ENCODE measurements around the gene PSKH1.

PSKH1 gene

DNA sequence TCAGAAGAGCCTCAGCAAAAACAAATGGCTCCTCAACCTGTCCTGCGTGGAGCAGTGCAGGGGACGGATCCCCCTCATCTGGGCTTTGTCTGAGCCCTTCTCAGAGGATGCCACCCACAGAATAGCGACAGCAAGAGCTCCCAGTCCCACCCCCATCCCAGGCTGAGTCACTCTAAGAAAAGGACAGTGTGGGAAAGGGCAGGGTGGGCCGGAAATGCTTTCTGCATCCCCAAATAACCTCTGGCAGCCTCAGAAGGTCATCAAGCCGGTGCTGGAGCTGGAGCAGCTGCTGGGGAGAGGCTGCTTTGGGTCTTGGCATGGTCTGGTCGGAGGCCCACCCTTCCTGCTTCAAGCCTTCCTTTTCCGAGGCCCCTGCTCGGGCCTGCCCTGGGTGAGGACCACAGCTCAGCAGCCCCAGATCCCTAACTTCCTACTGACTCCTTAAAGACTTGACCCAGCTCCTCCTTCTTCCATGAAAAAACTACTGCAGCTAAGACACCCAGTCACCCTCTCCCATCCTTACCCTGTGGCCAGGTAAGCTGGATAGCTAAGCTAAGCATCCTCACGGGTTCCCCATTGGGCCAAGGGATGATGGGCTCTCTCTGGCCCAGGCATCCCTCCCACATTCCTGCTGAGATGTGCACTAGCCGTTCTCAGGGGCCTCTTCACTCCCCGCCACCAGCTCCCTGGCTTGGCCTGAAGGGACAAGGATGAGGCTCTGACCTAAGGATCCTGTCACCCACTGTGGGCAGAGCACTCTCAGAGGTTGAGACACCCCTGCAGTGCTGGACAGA, 66.7 kb downstream of the PSKH1 start:
- H3K4me3 Mint-ChIP-seq: no peak overlapping the region
- no peak overlapping the region for H3K27ac Mint-ChIP-seq
- peaks cover 2% of the 10 kb centered on the region for H3K36me3 Mint-ChIP-seq
- H3K4me1 Mint-ChIP-seq (ENCODE audit: low read depth): peaks cover 2% of the 10 kb centered on the region
- no peaks in the 10 kb centered on the region for H3K27me3 Mint-ChIP-seq
- H3K9me3 Mint-ChIP-seq (ENCODE audit: low read depth): no peaks in the 10 kb centered on the region

GRCh38 chr16:67961551-67961957, 68.5 kb downstream of the PSKH1 start:
- H3K27me3 Mint-ChIP-seq: no peaks in the 10 kb centered on the region
- no peaks in the 10 kb centered on the region for H3K9me3 Mint-ChIP-seq (ENCODE audit: low read depth)
- peaks cover 2% of the 10 kb centered on the region for H3K36me3 Mint-ChIP-seq
- no peak overlapping the region for H3K27ac Mint-ChIP-seq
- H3K4me3 Mint-ChIP-seq: no peak overlapping the region
- peaks cover 6% of the 10 kb centered on the region for H3K4me1 Mint-ChIP-seq (ENCODE audit: low read depth)

DNA sequence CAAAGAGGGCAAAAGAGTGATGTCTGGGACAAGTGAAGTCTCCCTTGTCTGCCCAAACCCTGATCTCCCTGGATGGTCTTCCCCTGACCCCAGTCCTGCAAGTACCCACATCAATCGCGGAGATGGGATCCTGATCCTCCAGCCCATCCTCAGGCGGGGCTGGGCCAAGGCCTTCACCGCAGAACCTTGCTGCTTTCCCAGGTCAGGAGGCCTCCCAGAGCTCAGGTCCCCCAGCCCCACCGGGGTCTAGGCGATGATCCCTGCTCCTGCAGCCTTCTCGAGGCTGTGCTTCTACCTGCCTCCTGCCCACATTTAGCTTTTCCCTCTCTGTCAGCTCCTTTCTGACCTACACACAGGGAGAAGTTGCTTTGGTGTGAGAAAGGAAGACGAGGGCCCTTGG, 69.1 kb downstream of the PSKH1 start:
- peaks cover 2% of the 10 kb centered on the region for H3K36me3 Mint-ChIP-seq
- H3K27ac Mint-ChIP-seq: no peak overlapping the region
- H3K27me3 Mint-ChIP-seq: no peaks in the 10 kb centered on the region
- H3K9me3 Mint-ChIP-seq (ENCODE audit: low read depth): no peaks in the 10 kb centered on the region
- peaks cover 12% of the 10 kb centered on the region for H3K4me1 Mint-ChIP-seq (ENCODE audit: low read depth)
- H3K4me3 Mint-ChIP-seq: no peak overlapping the region

- peaks cover 19% of the 10 kb centered on the region for H3K4me1 Mint-ChIP-seq (ENCODE audit: low read depth)
- no peak overlapping the region for H3K4me3 Mint-ChIP-seq
- H3K9me3 Mint-ChIP-seq (ENCODE audit: low read depth): no peaks in the 10 kb centered on the region
- H3K27ac Mint-ChIP-seq: no peak overlapping the region
- no peaks in the 10 kb centered on the region for H3K27me3 Mint-ChIP-seq
- peaks cover 2% of the 10 kb centered on the region for H3K36me3 Mint-ChIP-seq
Measured at GRCh38 chr16:67963292-67963661, 70.2 kb downstream of the PSKH1 start.

DNA sequence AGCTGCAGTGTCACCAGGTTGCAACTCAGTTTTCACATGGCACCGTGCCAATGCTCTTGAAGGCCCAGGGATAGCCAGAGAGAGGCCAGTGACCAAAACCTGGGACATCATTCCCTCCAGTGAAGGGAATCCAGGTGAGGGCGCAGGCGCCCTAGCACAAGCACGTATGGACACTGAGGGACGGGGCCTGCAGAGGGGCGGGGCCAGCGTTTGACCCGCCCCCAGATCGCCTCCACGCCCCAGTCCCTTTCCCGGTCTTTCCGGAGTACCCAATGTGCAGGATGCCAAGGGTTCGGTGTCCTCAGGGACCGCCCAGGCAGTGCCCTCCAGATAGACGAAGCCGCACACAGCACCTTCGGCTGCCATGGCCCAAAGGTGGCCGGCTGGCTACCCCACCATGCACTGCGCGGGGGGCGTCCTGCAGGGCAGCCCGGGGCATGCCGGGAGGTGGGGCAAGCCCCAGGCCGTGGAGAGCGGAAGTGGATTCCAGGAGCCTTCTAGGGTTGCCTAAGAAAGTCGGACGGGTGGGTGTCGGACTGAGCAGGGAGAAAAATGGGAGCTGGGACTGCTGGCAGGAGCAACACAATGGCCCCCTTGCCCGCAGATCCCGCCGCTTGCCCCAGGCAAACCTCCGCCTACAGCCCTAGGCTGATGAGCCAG, 70.7 kb downstream of the PSKH1 start:
- Mint-ChIP-seq H3K27ac (no peak overlapping the region), H3K4me1 (ENCODE audit: low read depth) (peaks cover 19% of the 10 kb centered on the region), H3K4me3 (no peak overlapping the region), H3K36me3 (peaks cover 2% of the 10 kb centered on the region), H3K27me3 (no peaks in the 10 kb centered on the region), H3K9me3 (ENCODE audit: low read depth) (no peaks in the 10 kb centered on the region)

GRCh38 chr16:67964477-67965131, 71.5 kb downstream of the PSKH1 start:
- Mint-ChIP-seq H3K4me1 (ENCODE audit: low read depth) (peaks cover 21% of the 10 kb centered on the region), H3K36me3 (peaks cover 2% of the 10 kb centered on the region), H3K4me3 (no peak overlapping the region)

GRCh38 chr16:67965668-67966548, 72.9 kb downstream of the PSKH1 start:
- H3K27me3 Mint-ChIP-seq: no peaks in the 10 kb centered on the region
- H3K4me1 Mint-ChIP-seq (ENCODE audit: low read depth): peaks cover 24% of the 10 kb centered on the region
- no peak overlapping the region for H3K27ac Mint-ChIP-seq
- no peaks in the 10 kb centered on the region for H3K9me3 Mint-ChIP-seq (ENCODE audit: low read depth)
- H3K36me3 Mint-ChIP-seq: peaks cover 2% of the 10 kb centered on the region
- no peak overlapping the region for H3K4me3 Mint-ChIP-seq

More at GRCh38 chr16:67964477-67965131, 71.5 kb downstream of the PSKH1 start:
- no peaks in the 10 kb centered on the region for H3K27me3 Mint-ChIP-seq
- H3K27ac Mint-ChIP-seq: no peak overlapping the region
- H3K9me3 Mint-ChIP-seq (ENCODE audit: low read depth): no peaks in the 10 kb centered on the region

- H3K4me1 Mint-ChIP-seq (ENCODE audit: low read depth): peaks cover 24% of the 10 kb centered on the region
- peak overlapping the region; percentile 95 for H3K27ac Mint-ChIP-seq
- no peaks in the 10 kb centered on the region for H3K9me3 Mint-ChIP-seq (ENCODE audit: low read depth)
- peak overlapping the region; percentile 97 for H3K4me3 Mint-ChIP-seq
- H3K27me3 Mint-ChIP-seq: no peaks in the 10 kb centered on the region
- H3K36me3 Mint-ChIP-seq: peaks cover 2% of the 10 kb centered on the region
Measured at GRCh38 chr16:67966549-67967182, 73.6 kb downstream of the PSKH1 start.

DNA sequence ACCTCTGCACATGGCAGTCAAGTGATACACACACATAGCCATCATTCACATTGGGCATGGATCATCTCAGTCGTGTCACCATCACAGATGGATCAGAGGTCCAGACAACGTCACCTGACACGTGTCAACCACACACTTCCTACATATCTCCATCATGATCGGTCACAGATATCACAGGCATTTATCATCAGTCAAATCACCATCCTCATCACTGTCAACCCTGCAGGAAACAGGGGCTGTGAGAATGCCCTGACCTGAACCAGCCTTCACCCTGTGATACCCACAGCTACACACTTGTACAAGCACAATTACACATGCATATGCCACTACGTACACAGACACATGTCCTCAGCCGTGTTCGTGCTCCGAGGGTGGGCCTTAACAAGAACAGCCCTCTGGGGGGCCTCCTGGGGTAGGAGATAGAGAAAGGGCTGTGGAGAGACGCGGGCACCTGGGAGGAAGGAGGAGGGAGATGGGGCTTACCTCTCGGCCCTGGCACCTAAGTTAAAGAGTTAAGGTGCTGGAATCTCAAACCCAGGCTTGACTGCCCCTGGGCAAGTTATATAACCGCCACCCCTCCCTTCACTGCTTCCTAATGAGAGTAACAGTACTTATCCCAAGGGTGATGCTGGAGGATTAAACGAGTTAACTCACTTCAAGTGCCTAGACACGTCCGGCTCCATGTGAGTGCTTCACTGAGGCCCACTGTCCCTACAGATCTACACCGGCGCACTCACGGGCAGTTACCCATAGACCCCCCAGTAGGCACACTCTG, 74.3 kb downstream of the PSKH1 start:
- Mint-ChIP-seq H3K4me3 (peak overlapping the region; percentile 97), H3K27ac (peak overlapping the region; percentile 95), H3K9me3 (ENCODE audit: low read depth) (no peaks in the 10 kb centered on the region), H3K4me1 (ENCODE audit: low read depth) (peaks cover 24% of the 10 kb centered on the region), H3K36me3 (peaks cover 2% of the 10 kb centered on the region), H3K27me3 (no peaks in the 10 kb centered on the region)

DNA sequence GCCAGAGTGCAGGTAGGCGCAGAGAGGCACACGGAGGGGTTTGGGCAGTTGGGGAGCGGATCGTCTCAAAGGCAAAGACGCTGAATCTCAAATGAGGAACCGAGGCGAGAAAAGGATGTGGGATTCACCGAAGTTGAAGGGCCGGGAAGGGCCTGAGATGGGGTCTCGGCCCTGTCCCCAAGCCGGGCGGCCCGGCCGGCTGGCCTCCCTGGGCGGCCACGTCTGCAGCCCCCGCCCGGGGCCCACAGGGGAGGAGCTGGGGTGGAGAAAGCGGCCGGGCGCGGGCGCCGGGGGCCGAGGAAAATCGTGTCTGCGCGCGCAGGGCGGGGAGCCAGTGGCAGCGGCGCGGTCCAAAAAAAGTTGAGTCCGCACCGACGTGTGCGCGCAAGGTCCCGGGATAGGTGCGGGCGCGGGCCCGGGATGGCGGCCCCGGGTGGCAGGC, 74.9 kb downstream of the PSKH1 start:
- peak overlapping the region; percentile 97 for H3K4me3 Mint-ChIP-seq
- H3K36me3 Mint-ChIP-seq: peaks cover 2% of the 10 kb centered on the region
- H3K27me3 Mint-ChIP-seq: no peaks in the 10 kb centered on the region
- H3K27ac Mint-ChIP-seq: peak overlapping the region; percentile 95
- H3K4me1 Mint-ChIP-seq (ENCODE audit: low read depth): peaks cover 24% of the 10 kb centered on the region
- no peaks in the 10 kb centered on the region for H3K9me3 Mint-ChIP-seq (ENCODE audit: low read depth)

DNA sequence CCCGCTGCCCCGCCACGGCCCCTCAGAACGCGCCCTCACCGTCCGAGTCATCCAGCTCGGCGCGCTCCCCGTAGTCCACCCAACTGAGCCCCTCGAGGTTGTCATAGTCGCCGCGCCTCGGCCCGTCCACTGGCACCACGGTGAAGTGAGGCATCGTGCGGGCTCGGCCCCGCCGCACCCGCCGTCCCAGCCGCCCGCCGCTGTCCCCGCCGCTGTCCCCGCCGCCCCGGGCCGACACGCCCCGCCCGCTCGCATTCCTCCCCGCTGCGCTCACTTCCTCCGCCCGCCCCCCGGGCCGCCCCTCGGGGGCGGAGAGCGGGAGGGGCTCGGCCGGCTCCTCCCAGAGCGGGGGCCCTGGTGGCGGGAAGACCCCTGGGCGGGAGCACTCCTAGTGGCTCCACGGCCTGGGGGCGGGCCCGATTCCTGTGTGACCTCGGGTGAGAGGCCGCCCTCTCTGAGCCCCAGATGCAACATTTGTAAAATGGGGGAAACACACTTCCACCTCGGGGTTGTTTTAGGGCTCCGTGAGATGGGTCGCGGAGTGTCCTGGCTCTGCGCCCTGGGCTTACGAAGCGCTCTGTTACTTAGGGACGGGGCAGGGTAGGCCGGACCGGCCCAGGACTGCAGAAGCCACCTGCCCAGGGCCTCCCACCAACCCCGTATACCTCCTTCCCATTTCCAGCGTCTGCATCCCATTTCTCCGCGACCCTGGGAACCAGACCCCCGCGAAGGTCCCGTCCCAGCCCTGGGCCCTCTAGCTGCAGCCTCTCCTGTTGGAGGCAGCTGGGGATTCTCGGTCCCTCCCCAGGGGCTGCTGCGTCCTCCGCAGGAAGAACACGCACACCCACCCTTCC, 75.6 kb downstream of the PSKH1 start, which contains the start of gene SLC12A4:
Gene SLC12A4, minus strand, starts transcription at position 238 of the 854 bp plus-strand sequence. Its CDS starts 84 bp downstream, at position 154.
- H3K4me3 Mint-ChIP-seq: peak within 1 kb of the TSS; percentile 97
- peak within 1 kb of the TSS; percentile 95 for H3K27ac Mint-ChIP-seq
- H3K9me3 Mint-ChIP-seq (ENCODE audit: low read depth): no peaks in the 10 kb centered on the region
- no peaks in the 10 kb centered on the region for H3K27me3 Mint-ChIP-seq
- peaks cover 2% of the 10 kb centered on the region for H3K36me3 Mint-ChIP-seq
- peaks cover 24% of the 10 kb centered on the region for H3K4me1 Mint-ChIP-seq (ENCODE audit: low read depth)

- Mint-ChIP-seq H3K27me3 (no peaks in the 10 kb centered on the region), H3K4me3 (peak overlapping the region; percentile 88), H3K9me3 (ENCODE audit: low read depth) (no peaks in the 10 kb centered on the region), H3K36me3 (peaks cover under 1% of the 10 kb centered on the region), H3K4me1 (ENCODE audit: low read depth) (peaks cover 23% of the 10 kb centered on the region), H3K27ac (peak overlapping the region; percentile 85)
Measured at GRCh38 chr16:67969254-67970039, 76.4 kb downstream of the PSKH1 start.

All from activated naive CD8-positive, alpha-beta T cell (primary cell).